Middle frontal gyrus (tissue), 1 donor: Measurements from ENCODE around the gene FBRS.
"Not testable (repeated sequence)": the region's sequence is repeated elsewhere in the genome, so short reads cannot be mapped to it uniquely, and the experiment has no call there.

Experiments used
- DNase-seq: peaks from one replicate; pipeline ENCODE4 v3.0.0-alpha.2; 2015; ENCODE audit warnings: low spot score; ENCODE audit errors: extremely low spot score

FBRS gene

GRCh38 chr16:30657866-30658730 lies at the start of gene FBRS:
TSS of gene FBRS (plus strand) at chr16:30658431. CDS start at chr16:30659519, 1,088 bp downstream.
- DNase-seq = peak; percentile 100

- DNase-seq = no peak
Measured at GRCh38 chr16:30609002-30609925, 49.0 kb upstream of the FBRS start.

GRCh38 chr16:30609926-30610839 lies 48.0 kb upstream of the FBRS start, which contains the start of gene ZNF689:
TSS of gene ZNF689 (minus strand) at chr16:30610389. CDS start at chr16:30610041, 348 bp downstream.
- DNase-seq = peak; percentile 99

- DNase-seq = no peak
Measured at GRCh38 chr16:30615358-30616091, 42.7 kb upstream of the FBRS start.

GRCh38 chr16:30619202-30619601 lies 39.0 kb upstream of the FBRS start:
- no peak for DNase-seq

- DNase-seq = no peak
Measured at GRCh38 chr16:30619638-30620037, 38.6 kb upstream of the FBRS start.

- no peak for DNase-seq
Measured at GRCh38 chr16:30620169-30620568, 38.1 kb upstream of the FBRS start.

- no peak for DNase-seq
Measured at GRCh38 chr16:30621765-30622164, 36.5 kb upstream of the FBRS start.

- DNase-seq = no peak
Measured at GRCh38 chr16:30622455-30623032, 35.7 kb upstream of the FBRS start.

- no peak for DNase-seq
Measured at GRCh38 chr16:30623536-30624283, 34.5 kb upstream of the FBRS start.

GRCh38 chr16:30626236-30626635 lies 32.0 kb upstream of the FBRS start:
- DNase-seq = no peak

GRCh38 chr16:30628628-30629540 lies 29.3 kb upstream of the FBRS start:
- peak; percentile 67 for DNase-seq

GRCh38 chr16:30632454-30632853 lies 25.8 kb upstream of the FBRS start:
- not testable (repeated sequence) for DNase-seq

- DNase-seq = no peak
Measured at GRCh38 chr16:30633526-30633925, 24.7 kb upstream of the FBRS start.

GRCh38 chr16:30636599-30636998 lies 21.6 kb upstream of the FBRS start:
- no peak for DNase-seq

- not testable (repeated sequence) for DNase-seq
Measured at GRCh38 chr16:30637139-30637538, 21.1 kb upstream of the FBRS start.

- no peak for DNase-seq
Measured at GRCh38 chr16:30637944-30638343, 20.3 kb upstream of the FBRS start.

- no peak for DNase-seq
Measured at GRCh38 chr16:30641378-30641982, 16.8 kb upstream of the FBRS start.
